ENCODE results near the gene SMAP1. TPM values are rescaled to one million over a fixed set of nuclear protein-coding genes. Genes with fewer than 3 reads are reported as not detected.

SMAP1 gene
- total RNA-seq = 35.2 TPM
- 10 to 100 TPM; 17.5 to 28.5 (median 23.9) TPM for polyA plus RNA-seq

DNA sequence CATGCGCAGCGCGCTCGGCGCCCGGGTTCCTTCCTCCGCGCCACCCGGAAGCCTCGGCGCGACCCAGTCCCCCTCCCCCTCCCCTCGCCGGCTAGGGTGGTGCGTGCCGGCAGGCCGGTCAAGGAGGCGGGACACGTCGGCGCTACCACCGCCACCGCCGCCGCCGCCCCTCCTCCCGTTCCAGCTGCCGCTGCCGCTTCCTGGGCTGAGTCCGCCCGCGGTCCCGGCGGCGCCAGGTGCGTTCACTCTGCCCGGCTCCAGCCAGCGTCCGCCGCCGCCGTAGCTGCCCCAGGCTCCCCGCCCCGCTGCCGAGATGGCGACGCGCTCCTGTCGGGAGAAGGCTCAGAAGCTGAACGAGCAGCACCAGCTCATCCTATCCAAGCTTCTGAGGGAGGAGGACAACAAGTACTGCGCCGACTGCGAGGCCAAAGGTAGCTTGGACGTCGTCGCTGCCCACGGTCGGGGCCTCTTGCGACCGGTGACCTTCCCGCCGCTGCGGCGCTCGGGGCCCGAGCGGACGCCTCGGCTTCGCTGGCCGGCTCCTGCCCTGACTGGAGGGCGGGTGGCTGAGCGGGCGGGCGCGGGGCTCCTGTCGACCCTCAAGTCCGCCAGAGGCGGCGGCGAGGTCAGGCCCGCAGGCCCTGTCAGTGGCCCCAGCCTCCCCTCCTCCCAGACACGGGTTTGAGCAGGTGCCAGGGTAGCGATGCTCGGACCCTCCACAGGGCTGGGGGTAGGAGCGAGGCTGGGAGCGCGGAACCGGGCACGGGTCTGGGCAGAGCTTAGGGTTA is at the start of gene SMAP1:
Gene SMAP1 (plus strand): TSS at position 173 of the 788 bp plus-strand sequence. CDS start 141 bp downstream, at position 314.
- H3K4me1 Mint-ChIP-seq = peaks cover 42 to 53% (median 50%) of the 10 kb centered on the region in 4 donors
- H3K27me3 Mint-ChIP-seq = peaks cover 9% of the 10 kb centered on the region
- H3K27ac Mint-ChIP-seq = peak within 1 kb of the TSS; percentile 89 to 97 (median 96)
- Histone ChIP-seq H3K4me3 (ENCODE audit: low read depth, low read length) (peak within 1 kb of the TSS; percentile 85), H3K36me3 (ENCODE audit: control insufficient read depth, insufficient read depth, low read length) (no peaks in the 10 kb centered on the region), H3K4me1 (ENCODE audit: control insufficient read depth, insufficient read depth, low read length, poor library complexity, severe bottlenecking) (peaks cover 40% of the 10 kb centered on the region), H3K9me3 (ENCODE audit: control insufficient read depth in 2 of 2, low read length in 2 of 2) (no peaks in the 10 kb centered on the region), H3K27me3 (ENCODE audit: control insufficient read depth, insufficient read depth, low read length) (no peaks in the 10 kb centered on the region), H3K27ac (ENCODE audit: insufficient read depth, low read length, poor library complexity, severe bottlenecking) (peak within 1 kb of the TSS; percentile 80)
- peaks cover 0 to 1% (median 0%) of the 10 kb centered on the region in 7 donors for H3K9me3 Mint-ChIP-seq
- ATAC-seq (ENCODE audit: low read depth in 2 of 2) = peak; percentile 91 to 94
- no peaks in the 10 kb centered on the region for H3K36me3 Mint-ChIP-seq
- peak; percentile 88 to 96 (median 90) for DNase-seq
- H3K4me3 Mint-ChIP-seq = peak within 1 kb of the TSS; percentile 89 to 96 (median 93)

DNA sequence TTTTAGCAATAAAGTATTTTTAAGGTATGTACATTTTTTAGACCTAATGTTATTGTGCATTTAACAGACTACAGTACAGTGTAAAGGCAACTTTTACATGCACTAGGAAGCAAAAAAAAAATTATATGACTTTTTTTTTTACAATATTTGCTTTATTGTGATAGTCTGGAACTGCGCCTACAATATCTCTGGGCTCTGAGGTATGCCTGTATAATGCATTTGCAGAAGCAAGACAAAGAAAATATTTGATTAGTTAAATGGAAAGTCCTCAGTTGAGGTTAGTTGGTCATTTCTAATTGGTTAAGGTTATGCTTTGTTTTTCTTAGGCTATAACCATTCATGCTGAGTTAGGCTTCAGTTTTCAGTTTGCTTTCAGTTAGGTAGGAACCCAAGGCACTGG is 46.9 kb upstream of the SMAP1 start:
- no peak for DNase-seq
- Mint-ChIP-seq H3K4me1 (no peaks in the 10 kb centered on the region), H3K36me3 (no peaks in the 10 kb centered on the region)

DNA sequence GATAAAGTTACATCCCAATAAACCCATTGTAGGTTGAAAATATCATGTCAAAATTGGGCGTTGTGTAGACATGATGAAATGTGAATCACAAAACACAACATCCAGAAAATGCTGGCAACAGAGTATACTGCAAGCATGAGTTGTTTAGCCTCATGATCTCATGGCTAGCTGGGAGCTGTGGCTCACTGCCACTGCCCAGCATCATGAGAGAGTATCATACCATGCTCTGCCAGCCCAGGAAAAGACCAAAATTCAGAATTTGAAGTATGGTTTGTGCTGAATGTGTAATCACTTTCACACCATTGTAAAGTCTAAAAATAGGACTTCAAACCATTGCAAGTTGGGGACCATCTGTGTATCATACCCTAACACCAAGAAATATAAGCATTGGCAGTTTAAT is 45.2 kb upstream of the SMAP1 start:
- Histone ChIP-seq H3K4me3 (ENCODE audit: low read depth, low read length) (no peak overlapping the region), H3K27ac (ENCODE audit: insufficient read depth, low read length, poor library complexity, severe bottlenecking) (no peak overlapping the region), H3K27me3 (ENCODE audit: control insufficient read depth, insufficient read depth, low read length) (no peaks in the 10 kb centered on the region), H3K9me3 (ENCODE audit: control insufficient read depth in 2 of 2, low read length in 2 of 2) (no peaks in the 10 kb centered on the region), H3K4me1 (ENCODE audit: control insufficient read depth, insufficient read depth, low read length, poor library complexity, severe bottlenecking) (no peaks in the 10 kb centered on the region), H3K36me3 (ENCODE audit: control insufficient read depth, insufficient read depth, low read length) (no peaks in the 10 kb centered on the region)
- no peaks in the 10 kb centered on the region for H3K27me3 Mint-ChIP-seq
- H3K27ac Mint-ChIP-seq = no peak overlapping the region
- DNase-seq (no peak), ATAC-seq (ENCODE audit: low read depth in 2 of 2) (no peak)
- no peaks in the 10 kb centered on the region for H3K36me3 Mint-ChIP-seq
- no peak overlapping the region for H3K4me3 Mint-ChIP-seq
- H3K9me3 Mint-ChIP-seq = peaks cover 0 to 2% (median 0%) of the 10 kb centered on the region in 7 donors
- no peaks in the 10 kb centered on the region for H3K4me1 Mint-ChIP-seq

More for the DNA sequence above, 46.9 kb upstream of the SMAP1 start:
- peaks cover 8% of the 10 kb centered on the region for H3K27me3 Mint-ChIP-seq
- H3K27ac Mint-ChIP-seq = no peak overlapping the region
- Histone ChIP-seq H3K36me3 (ENCODE audit: control insufficient read depth, insufficient read depth, low read length) (no peaks in the 10 kb centered on the region), H3K27ac (ENCODE audit: insufficient read depth, low read length, poor library complexity, severe bottlenecking) (no peak overlapping the region), H3K4me1 (ENCODE audit: control insufficient read depth, insufficient read depth, low read length, poor library complexity, severe bottlenecking) (no peaks in the 10 kb centered on the region), H3K27me3 (ENCODE audit: control insufficient read depth, insufficient read depth, low read length) (no peaks in the 10 kb centered on the region), H3K4me3 (ENCODE audit: low read depth, low read length) (no peak overlapping the region), H3K9me3 (ENCODE audit: control insufficient read depth in 2 of 2, low read length in 2 of 2) (no peaks in the 10 kb centered on the region)
- no peak overlapping the region for H3K4me3 Mint-ChIP-seq
- ATAC-seq (ENCODE audit: low read depth in 2 of 2) = no peak
- H3K9me3 Mint-ChIP-seq = peaks cover 0 to 3% (median 0%) of the 10 kb centered on the region in 7 donors

DNA sequence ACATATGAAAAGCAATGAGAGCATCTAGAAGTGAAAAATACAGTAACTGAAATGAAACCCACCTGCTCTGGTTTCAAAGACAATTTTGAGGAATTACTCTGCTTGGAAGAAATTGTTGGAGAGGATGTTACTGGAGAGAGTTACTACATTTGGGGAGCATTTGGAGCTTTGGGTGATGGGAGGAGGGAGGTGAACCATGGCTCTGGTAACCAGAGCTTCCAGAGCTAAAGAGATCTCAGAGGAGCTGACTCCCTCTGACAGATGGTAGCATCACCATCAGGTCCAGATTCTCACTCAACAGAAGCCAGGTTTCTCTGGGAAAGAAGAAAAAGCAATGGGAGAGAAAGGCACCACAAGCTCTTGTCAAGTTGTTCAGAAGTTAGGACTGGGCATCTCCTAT is 42.2 kb upstream of the SMAP1 start:
- Mint-ChIP-seq H3K36me3 (no peaks in the 10 kb centered on the region), H3K27ac (no peak overlapping the region), H3K4me3 (no peak overlapping the region), H3K4me1 (no peaks in the 10 kb centered on the region), H3K9me3 (no peaks in the 10 kb centered on the region), H3K27me3 (no peaks in the 10 kb centered on the region)
- no peak overlapping the region for H3K4me3 ChIP-seq (ENCODE audit: low read depth, low read length)
- DNase-seq = no peak
- H3K27me3 ChIP-seq (ENCODE audit: control insufficient read depth, insufficient read depth, low read length) = no peaks in the 10 kb centered on the region
- H3K36me3 ChIP-seq (ENCODE audit: control insufficient read depth, insufficient read depth, low read length) = no peaks in the 10 kb centered on the region
- ATAC-seq (ENCODE audit: low read depth in 2 of 2) = no peak
- no peaks in the 10 kb centered on the region for H3K9me3 ChIP-seq (ENCODE audit: control insufficient read depth in 2 of 2, low read length in 2 of 2)
- H3K27ac ChIP-seq (ENCODE audit: insufficient read depth, low read length, poor library complexity, severe bottlenecking) = no peak overlapping the region
- H3K4me1 ChIP-seq (ENCODE audit: control insufficient read depth, insufficient read depth, low read length, poor library complexity, severe bottlenecking) = no peaks in the 10 kb centered on the region

DNA sequence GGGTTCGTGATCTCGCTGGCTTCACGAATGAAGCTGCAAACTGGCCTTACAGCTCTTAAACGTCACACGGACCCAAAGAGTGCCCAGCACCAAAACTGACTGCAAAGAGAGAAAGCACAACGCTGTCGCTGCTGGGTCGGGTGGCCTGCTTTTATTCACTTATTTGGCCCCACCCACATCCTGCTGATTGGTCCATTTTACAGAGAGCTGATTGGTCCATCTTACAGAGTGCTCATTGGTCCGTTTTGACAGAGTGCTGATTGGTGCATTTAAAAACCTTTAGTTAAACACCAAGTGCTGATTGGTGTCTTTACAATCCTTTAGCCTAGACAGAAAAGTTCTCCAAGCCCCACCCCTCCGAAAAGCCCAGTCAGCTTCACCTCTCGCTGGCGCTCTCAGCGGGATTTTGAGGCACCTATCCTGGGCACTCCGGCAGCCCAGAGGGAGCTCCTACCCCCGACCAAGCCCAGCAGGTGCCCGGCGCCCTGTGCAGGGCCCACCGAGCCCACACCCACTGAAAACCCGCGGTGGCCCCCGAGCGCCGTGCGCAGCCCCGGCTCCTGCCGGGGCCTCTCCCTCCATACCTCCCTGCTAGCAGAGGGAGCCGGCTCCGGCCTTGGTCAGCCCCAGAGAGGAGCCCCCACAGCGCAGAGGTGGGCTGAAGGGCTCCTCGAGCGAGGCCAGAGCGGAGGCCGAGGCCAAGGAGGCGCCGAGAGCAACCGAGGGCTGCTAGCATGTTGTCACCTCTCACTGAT is 40.0 kb upstream of the SMAP1 start:
- ATAC-seq (ENCODE audit: low read depth in 2 of 2) = no peak
- H3K36me3 Mint-ChIP-seq = no peaks in the 10 kb centered on the region
- H3K4me3 ChIP-seq (ENCODE audit: low read depth, low read length) = no peak overlapping the region
- H3K27me3 Mint-ChIP-seq = no peaks in the 10 kb centered on the region
- no peak for DNase-seq
- H3K4me1 ChIP-seq (ENCODE audit: control insufficient read depth, insufficient read depth, low read length, poor library complexity, severe bottlenecking) = no peaks in the 10 kb centered on the region
- no peaks in the 10 kb centered on the region for H3K9me3 ChIP-seq (ENCODE audit: control insufficient read depth in 2 of 2, low read length in 2 of 2)
- no peak overlapping the region for H3K27ac ChIP-seq (ENCODE audit: insufficient read depth, low read length, poor library complexity, severe bottlenecking)
- H3K36me3 ChIP-seq (ENCODE audit: control insufficient read depth, insufficient read depth, low read length) = no peaks in the 10 kb centered on the region
- H3K4me1 Mint-ChIP-seq = no peaks in the 10 kb centered on the region
- peaks cover 0 to 2% (median 0%) of the 10 kb centered on the region in 7 donors for H3K9me3 Mint-ChIP-seq
- no peak overlapping the region for H3K4me3 Mint-ChIP-seq
- peaks cover 2% of the 10 kb centered on the region for H3K27me3 ChIP-seq (ENCODE audit: control insufficient read depth, insufficient read depth, low read length)
- H3K27ac Mint-ChIP-seq = no peak overlapping the region

DNA sequence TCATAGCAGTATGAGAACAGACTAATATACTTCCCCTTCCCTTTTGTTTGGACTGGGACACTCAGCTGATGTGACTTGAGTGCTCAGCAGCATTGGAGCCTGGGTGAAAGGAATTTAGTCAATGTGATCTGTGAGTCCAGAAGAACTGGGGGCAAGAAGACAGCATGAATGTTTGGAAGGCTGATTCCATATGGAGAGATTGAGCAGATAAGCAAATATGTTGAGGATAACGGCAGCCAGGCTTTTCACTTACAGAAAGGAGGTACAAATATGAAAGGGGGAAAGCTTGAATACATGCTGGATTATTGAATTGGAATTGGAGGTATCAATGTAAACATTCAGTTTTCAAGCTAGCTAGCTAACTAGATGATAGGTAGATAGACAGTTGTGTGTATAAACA is 37.8 kb upstream of the SMAP1 start:
- no peak overlapping the region for H3K4me3 Mint-ChIP-seq
- DNase-seq = no peak
- no peaks in the 10 kb centered on the region for H3K36me3 Mint-ChIP-seq
- no peaks in the 10 kb centered on the region for H3K4me1 ChIP-seq (ENCODE audit: control insufficient read depth, insufficient read depth, low read length, poor library complexity, severe bottlenecking)
- H3K27ac Mint-ChIP-seq = no peak overlapping the region
- H3K27me3 Mint-ChIP-seq = no peaks in the 10 kb centered on the region
- ATAC-seq (ENCODE audit: low read depth in 2 of 2) = no peak
- no peak overlapping the region for H3K27ac ChIP-seq (ENCODE audit: insufficient read depth, low read length, poor library complexity, severe bottlenecking)
- H3K9me3 Mint-ChIP-seq = peaks cover 0 to 2% (median 0%) of the 10 kb centered on the region in 7 donors
- H3K36me3 ChIP-seq (ENCODE audit: control insufficient read depth, insufficient read depth, low read length) = no peaks in the 10 kb centered on the region
- no peaks in the 10 kb centered on the region for H3K4me1 Mint-ChIP-seq
- H3K27me3 ChIP-seq (ENCODE audit: control insufficient read depth, insufficient read depth, low read length) = peaks cover 2% of the 10 kb centered on the region
- H3K4me3 ChIP-seq (ENCODE audit: low read depth, low read length) = no peak overlapping the region
- H3K9me3 ChIP-seq (ENCODE audit: control insufficient read depth in 2 of 2, low read length in 2 of 2) = no peaks in the 10 kb centered on the region

- no peaks in the 10 kb centered on the region for H3K4me1 ChIP-seq (ENCODE audit: control insufficient read depth, insufficient read depth, low read length, poor library complexity, severe bottlenecking)
- H3K9me3 ChIP-seq (ENCODE audit: control insufficient read depth in 2 of 2, low read length in 2 of 2) = no peaks in the 10 kb centered on the region
- H3K27me3 Mint-ChIP-seq = peaks cover 6% of the 10 kb centered on the region
- ATAC-seq (ENCODE audit: low read depth in 2 of 2) (no peak), DNase-seq (no peak)
- no peak overlapping the region for H3K4me3 Mint-ChIP-seq
- no peak overlapping the region for H3K27ac Mint-ChIP-seq
- H3K27ac ChIP-seq (ENCODE audit: insufficient read depth, low read length, poor library complexity, severe bottlenecking) = no peak overlapping the region
- H3K4me1 Mint-ChIP-seq = no peaks in the 10 kb centered on the region
- no peaks in the 10 kb centered on the region for H3K36me3 ChIP-seq (ENCODE audit: control insufficient read depth, insufficient read depth, low read length)
- H3K4me3 ChIP-seq (ENCODE audit: low read depth, low read length) = no peak overlapping the region
- H3K27me3 ChIP-seq (ENCODE audit: control insufficient read depth, insufficient read depth, low read length) = peaks cover 2% of the 10 kb centered on the region
- H3K36me3 Mint-ChIP-seq = no peaks in the 10 kb centered on the region
- H3K9me3 Mint-ChIP-seq = peaks cover 0 to 2% (median 0%) of the 10 kb centered on the region in 7 donors
Observed at GRCh38 chr6:70633870-70634269, 33.8 kb upstream of the SMAP1 start.

All from CD4-positive, CD25-positive, alpha-beta regulatory T cell (primary cell).